ENCODE data around the gene CBLN2.

CBLN2 gene

GRCh38 chr18:72544092-72544886, at the start of gene CBLN2:
Gene CBLN2 (minus strand): TSS chr18:72544342. CDS start chr18:72542160, 2,182 bp downstream.
- DNase-seq (ENCODE audit: low read depth in 2 of 2), result no peak

- DNase-seq (ENCODE audit: low read depth in 2 of 2), result no peak
Measured at GRCh38 chr18:72588360-72588759, 44.2 kb upstream of the CBLN2 start.

GRCh38 chr18:72584787-72585186, 40.6 kb upstream of the CBLN2 start:
- no peak for DNase-seq (ENCODE audit: low read depth in 2 of 2)

- no peak for DNase-seq (ENCODE audit: low read depth in 2 of 2)
Measured at GRCh38 chr18:72581976-72582375, 37.8 kb upstream of the CBLN2 start.

- DNase-seq (ENCODE audit: low read depth in 2 of 2), result no peak
Measured at GRCh38 chr18:72572896-72573295, 28.8 kb upstream of the CBLN2 start.

- DNase-seq (ENCODE audit: low read depth in 2 of 2), result no peak
Measured at GRCh38 chr18:72566290-72566689, 22.1 kb upstream of the CBLN2 start.

GRCh38 chr18:72555968-72556367, 11.8 kb upstream of the CBLN2 start:
- no peak for DNase-seq (ENCODE audit: low read depth in 2 of 2)

GRCh38 chr18:72555101-72555500, 11.0 kb upstream of the CBLN2 start:
- no peak for DNase-seq (ENCODE audit: low read depth in 2 of 2)

GRCh38 chr18:72543357-72544055, 636 bp downstream of the CBLN2 start:
- no peak for DNase-seq (ENCODE audit: low read depth in 2 of 2)

GRCh38 chr18:72542984-72543356, 1.2 kb downstream of the CBLN2 start:
- DNase-seq (ENCODE audit: low read depth in 2 of 2), result no peak

GRCh38 chr18:72542342-72542741, 1.8 kb downstream of the CBLN2 start:
- no peak for DNase-seq (ENCODE audit: low read depth in 2 of 2)

GRCh38 chr18:72541871-72542332, 2.2 kb downstream of the CBLN2 start:
- no peak for DNase-seq (ENCODE audit: low read depth in 2 of 2)

GRCh38 chr18:72539901-72540300, 4.2 kb downstream of the CBLN2 start:
- no peak for DNase-seq (ENCODE audit: low read depth in 2 of 2)

GRCh38 chr18:72530622-72531021, 13.5 kb downstream of the CBLN2 start:
- no peak for DNase-seq (ENCODE audit: low read depth in 2 of 2)

GRCh38 chr18:72504866-72505265, 39.3 kb downstream of the CBLN2 start:
- no peak for DNase-seq (ENCODE audit: low read depth in 2 of 2)

GRCh38 chr18:72502671-72503431, 41.3 kb downstream of the CBLN2 start:
- no peak for DNase-seq (ENCODE audit: low read depth in 2 of 2)

- DNase-seq (ENCODE audit: low read depth in 2 of 2), result no peak
Measured at GRCh38 chr18:72492497-72492896, 51.6 kb downstream of the CBLN2 start.
